Endothelial cell of umbilical vein (primary cell): Measurements from ENCODE around the gene ZNF423. TPM values are rescaled to one million over a fixed set of nuclear protein-coding genes. Genes with fewer than 3 reads are reported as not detected.

Experiments
- BruUV-seq: library from RNA; stranded (reverse); fragments of 400-500 nt; replicated peaks from 2 replicates; lab custom pipeline; 2021; lab: Mats Ljungman, UMichigan
- CTCF ChIA-PET: fragments of 300-600, 350-600 bp; sonication (Branson Sonifier 250); formaldehyde crosslinking; loops from one replicate; lab custom pipeline; 2021; ENCODE audit warnings: antibody characterized with exemption, inconsistent platforms; lab: Charles Lee
- POLR2A ChIA-PET: fragments of 300-600, 350-600 bp; sonication (Branson Sonifier 250); formaldehyde crosslinking; loops from one replicate; lab custom pipeline; 2021; ENCODE audit warnings: antibody characterized with exemption, inconsistent platforms; lab: Charles Lee
- DNase-seq: peaks from one replicate; pipeline ENCODE4 v3.0.0-alpha.2; 2011; ENCODE audit warnings: low read depth, low spot score
- FAIRE-seq: peaks from 2 replicates; lab custom pipeline; 2011; peaks lifted over from hg19 to GRCh38; lab: Jason Lieb, UNC
- H2AFZ ChIP-seq: 2 replicates; pipeline ENCODE4 v1.6.0; 2012; ENCODE audit warnings: low read depth, low read length, control low read depth, inconsistent platforms
- H3K27ac ChIP-seq: 2 replicates; pipeline ENCODE4 v1.5.1; 2011; ENCODE audit warnings: low read depth, mild to moderate bottlenecking, control low read depth, low read length, moderate library complexity; ENCODE audit not compliant: insufficient read depth
- H3K27me3 ChIP-seq, 2 experiments: 2 replicates each; pipeline versions ENCODE4 v1.6.0 to v1.6.1; 2011; ENCODE audit warnings: low read length in 2 of 2, mixed read lengths in 1 of 2; ENCODE audit not compliant: control insufficient read depth in 2 of 2, insufficient read depth in 2 of 2
- H3K36me3 ChIP-seq, 2 experiments: 2 replicates in 1 of 2; 3 replicates in 1 of 2; pipeline ENCODE4 v1.5.1; 2011; ENCODE audit warnings: low read length in 2 of 2, mild to moderate bottlenecking in 1 of 2, moderate library complexity in 1 of 2; ENCODE audit not compliant: control insufficient read depth in 2 of 2, insufficient read depth in 2 of 2; ENCODE audit errors: extremely low read depth in 1 of 2
- H3K4me1 ChIP-seq: 3 replicates; pipeline ENCODE4 v1.5.1; 2011; ENCODE audit warnings: mild to moderate bottlenecking, low read length; ENCODE audit not compliant: control insufficient read depth, insufficient read depth; ENCODE audit errors: extremely low read depth
- H3K4me2 ChIP-seq: 2 replicates; pipeline ENCODE4 v1.6.1; 2011; ENCODE audit warnings: low read length, control low read depth, mixed read lengths; ENCODE audit not compliant: insufficient read depth
- H3K4me3 ChIP-seq, 3 experiments: fragments of 200-600 bp in 1 of 3; sonication (generic), shearing (Covaris generic) in 1 of 3; replicated peaks in 1 of 3; 2 replicates each; pipeline ENCODE4 v1.5.1; 2011 to 2016; ENCODE audit warnings: control low read depth in 3 of 3, low read length in 3 of 3, mild to moderate bottlenecking in 2 of 3, inconsistent platforms in 1 of 3, low read depth in 1 of 3, moderate library complexity in 1 of 3; ENCODE audit not compliant: insufficient read depth in 1 of 3
- H3K79me2 ChIP-seq: 2 replicates; pipeline ENCODE4 v1.6.0; 2012; ENCODE audit warnings: low read length, inconsistent platforms; ENCODE audit not compliant: control insufficient read depth, insufficient read depth
- H3K9ac ChIP-seq: replicated peaks from 2 replicates; pipeline ENCODE3; 2011; ENCODE audit warnings: low read length, control low read depth; ENCODE audit not compliant: insufficient read depth; ENCODE audit errors: extremely low read depth
- H3K9me1 ChIP-seq: replicated peaks from 3 replicates; pipeline ENCODE4 v1.6.0; 2011; ENCODE audit warnings: mild to moderate bottlenecking, low read length; ENCODE audit not compliant: control insufficient read depth, insufficient read depth; ENCODE audit errors: extremely low read depth
- H3K9me3 ChIP-seq: replicated peaks from 2 replicates; pipeline ENCODE4 v1.5.1; 2012; ENCODE audit warnings: low read length, inconsistent platforms; ENCODE audit not compliant: control insufficient read depth, insufficient read depth
- H4K20me1 ChIP-seq: replicated peaks from 2 replicates; pipeline ENCODE3; 2011; ENCODE audit warnings: mild to moderate bottlenecking, low read length; ENCODE audit not compliant: control insufficient read depth, insufficient read depth; ENCODE audit errors: extremely low read depth
- EZH2 ChIP-seq: IDR thresholded peaks from 2 replicates; pipeline ENCODE4 v1.6.1; 2012; ENCODE audit warnings: borderline replicate concordance, low read depth, mild to moderate bottlenecking, moderate library complexity, low read length, inconsistent platforms; ENCODE audit not compliant: severe bottlenecking
- FOS ChIP-seq: IDR thresholded peaks from 2 replicates; pipeline ENCODE4 v1.6.1; 2011; ENCODE audit warnings: mild to moderate bottlenecking, low read length, moderate library complexity, borderline replicate concordance; ENCODE audit not compliant: insufficient read depth
- GATA2 ChIP-seq: IDR thresholded peaks from 2 replicates; pipeline ENCODE4 v1.7.0; 2011; ENCODE audit warnings: low read depth, mild to moderate bottlenecking, moderate library complexity, mixed read lengths, low read length; ENCODE audit not compliant: insufficient read length, insufficient read depth
- JUN ChIP-seq: IDR thresholded peaks from 2 replicates; pipeline ENCODE4 v1.6.1; 2011; ENCODE audit warnings: borderline replicate concordance, low read depth; ENCODE audit not compliant: insufficient read length, insufficient read depth
- MYC ChIP-seq: IDR thresholded peaks from one replicate; pipeline ENCODE4 v1.6.1; 2011; ENCODE audit warnings: mild to moderate bottlenecking, low read depth, low read length
- POLR2A ChIP-seq: IDR thresholded peaks from 2 replicates; pipeline ENCODE4 v1.6.1; 2012; ENCODE audit warnings: low read depth, mild to moderate bottlenecking, control low read depth, low read length
- POLR2AphosphoS5 ChIP-seq: IDR thresholded peaks from 2 replicates; pipeline ENCODE4 v1.6.1; 2012; ENCODE audit warnings: low read depth, mild to moderate bottlenecking, control low read depth, low read length, moderate library complexity; ENCODE audit not compliant: insufficient read depth
- dilution Hi-C: fragments of 300-500 bp; cut with MboI; formaldehyde crosslinking; loops from one replicate; pipeline ENCODE4 v1.15.0; 2019; ENCODE audit warnings: low sequenced_read_pairs; ENCODE audit not compliant: extremely low pct_ligation_motif_present
- intact Hi-C: fragments of 100-400 bp; cut with micrococcal nuclease; formaldehyde crosslinking; loops from one replicate; pipeline ENCODE4 v1.10.0; 2022
- polyA plus RNA-seq, 4 experiments: library from polyadenylated mRNA; depleted of rRNA in 3 of 4; stranded (reverse) in 3 of 4; unstranded in 1 of 4; fragments of >200 nt; gene quantifications; 2 replicates each; pipeline versions ENCODE4 v1.2.1 to v1.2.3, GENCODE V29; 2011 to 2012; ENCODE audit warnings: missing spikeins in 1 of 4
- total RNA-seq: library from RNA; stranded (reverse); gene quantifications from 2 replicates; pipeline ENCODE4 v1.2.3, GENCODE V29; 2021
- TF ChIP-seq, protein P1 (sequence below), 2 donors: IDR thresholded peaks; 1 replicate in 1 of 2; 2 replicates in 1 of 2; pipeline ENCODE4 v1.5.1; 2011; ENCODE audit warnings: low read length in 2 of 2, mild to moderate bottlenecking in 2 of 2, moderate library complexity in 2 of 2, control low read depth in 1 of 2, inconsistent platforms in 1 of 2, low read depth in 1 of 2; ENCODE audit not compliant: insufficient read depth in 1 of 2; ENCODE audit errors: extremely low read depth in 1 of 2
- TF ChIP-seq, protein P2 (sequence below): IDR thresholded peaks from 2 replicates; pipeline ENCODE4 v1.6.1; 2011; ENCODE audit not compliant: insufficient read depth, insufficient read length

ZNF423 gene
- total and polyA plus RNA-seq, 2 donors (not counting 3 experiments of a cell fraction or from before 2014, with no cell fraction given): 2.2 to 8.1 TPM

DNA sequence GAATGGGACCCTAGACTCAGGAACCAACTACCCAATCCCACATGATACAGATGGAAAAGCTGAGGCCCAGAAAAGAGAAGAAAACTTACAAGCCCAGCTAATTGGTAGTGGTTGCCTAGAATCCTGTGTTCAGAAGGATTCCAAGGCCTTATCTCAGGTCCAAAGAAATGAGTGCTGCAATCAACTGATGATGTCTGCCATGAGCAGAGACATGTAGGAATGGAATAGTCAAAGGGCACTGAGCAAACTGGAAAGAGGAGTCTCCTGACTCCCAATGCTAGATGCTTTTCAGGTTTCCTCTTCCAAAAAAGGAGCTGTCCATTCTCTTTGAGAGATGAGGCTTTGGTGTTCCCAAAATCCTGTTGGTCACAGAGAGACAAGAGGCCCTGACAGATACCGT is 210.6 kb downstream of the ZNF423 start:
- no peak for DNase-seq
- Histone ChIP-seq H3K4me3 (no peak overlapping the region), H3K9me1 (no peaks in the 10 kb centered on the region), H3K79me2 (no peaks in the 10 kb centered on the region), H2AFZ (no peak overlapping the region), H4K20me1 (no peaks in the 10 kb centered on the region), H3K9me3 (no peaks in the 10 kb centered on the region), H3K27me3 (no peaks in the 10 kb centered on the region), H3K4me1 (peaks cover 12% of the 10 kb centered on the region), H3K27ac (no peak overlapping the region), H3K4me2 (no peak overlapping the region), H3K9ac (no peak overlapping the region), H3K36me3 (no peaks in the 10 kb centered on the region)
- intact Hi-C loops: no loop called here
- no peak for TF ChIP-seq FOS
- TF ChIP-seq, protein P1, sequence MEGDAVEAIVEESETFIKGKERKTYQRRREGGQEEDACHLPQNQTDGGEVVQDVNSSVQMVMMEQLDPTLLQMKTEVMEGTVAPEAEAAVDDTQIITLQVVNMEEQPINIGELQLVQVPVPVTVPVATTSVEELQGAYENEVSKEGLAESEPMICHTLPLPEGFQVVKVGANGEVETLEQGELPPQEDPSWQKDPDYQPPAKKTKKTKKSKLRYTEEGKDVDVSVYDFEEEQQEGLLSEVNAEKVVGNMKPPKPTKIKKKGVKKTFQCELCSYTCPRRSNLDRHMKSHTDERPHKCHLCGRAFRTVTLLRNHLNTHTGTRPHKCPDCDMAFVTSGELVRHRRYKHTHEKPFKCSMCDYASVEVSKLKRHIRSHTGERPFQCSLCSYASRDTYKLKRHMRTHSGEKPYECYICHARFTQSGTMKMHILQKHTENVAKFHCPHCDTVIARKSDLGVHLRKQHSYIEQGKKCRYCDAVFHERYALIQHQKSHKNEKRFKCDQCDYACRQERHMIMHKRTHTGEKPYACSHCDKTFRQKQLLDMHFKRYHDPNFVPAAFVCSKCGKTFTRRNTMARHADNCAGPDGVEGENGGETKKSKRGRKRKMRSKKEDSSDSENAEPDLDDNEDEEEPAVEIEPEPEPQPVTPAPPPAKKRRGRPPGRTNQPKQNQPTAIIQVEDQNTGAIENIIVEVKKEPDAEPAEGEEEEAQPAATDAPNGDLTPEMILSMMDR (IDR thresholded peaks at IDR 0.05; ENCODE audit: extremely low read depth in 1 of 2, insufficient read depth in 1 of 2, low read depth in 1 of 2, low read length in 2 of 2): no peak
- no peak for TF ChIP-seq POLR2AphosphoS5
- TF ChIP-seq EZH2: no peak
- TF ChIP-seq MYC: no peak
- no peak for TF ChIP-seq GATA2
- TF ChIP-seq, protein P2, sequence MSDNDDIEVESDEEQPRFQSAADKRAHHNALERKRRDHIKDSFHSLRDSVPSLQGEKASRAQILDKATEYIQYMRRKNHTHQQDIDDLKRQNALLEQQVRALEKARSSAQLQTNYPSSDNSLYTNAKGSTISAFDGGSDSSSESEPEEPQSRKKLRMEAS: no peak
- TF ChIP-seq JUN: no peak
- no peak for TF ChIP-seq POLR2A
- no peak for FAIRE-seq
- dilution Hi-C loops: no loop called here
- CTCF ChIA-PET: interaction anchor here (0.8 to 1.4 kb wide), 2 partner anchors 52 to 276 kb away, joined by 4 to 5 read pairs; no protein-coding TSS in a partner anchor
- no TSS peak for BruUV-seq
- POLR2A ChIA-PET: interaction anchor here (0.6 kb wide), 1 partner anchor 1299 kb away, joined by 3 read pairs; no protein-coding TSS in a partner anchor
